ENCODE results near the gene P2RX7. TPM values are rescaled to one million over a fixed set of nuclear protein-coding genes. Genes with fewer than 3 reads are reported as not detected.

Gene P2RX7
- total RNA-seq, 1 experiment from 2014 or later = 0.55 TPM

DNA sequence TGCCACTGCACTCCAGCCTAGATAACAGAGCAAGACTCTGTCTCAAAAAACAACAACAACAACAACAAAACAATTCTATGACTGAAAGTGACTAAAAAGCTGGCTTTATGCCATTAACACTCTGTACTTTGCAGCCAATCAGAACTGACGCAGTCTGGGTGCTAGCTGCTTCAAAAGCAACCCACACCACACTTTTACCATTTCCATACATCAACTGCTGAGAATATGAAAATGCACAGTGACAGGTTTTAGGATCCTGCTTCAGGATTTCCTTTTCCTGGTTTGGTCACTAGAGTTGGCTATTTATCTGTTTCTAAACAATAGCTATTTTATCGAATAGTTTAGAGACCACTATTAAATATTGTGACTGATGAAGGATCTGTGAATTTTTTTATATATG, 54.1 kb downstream of the P2RX7 start:
- H3K36me3 Mint-ChIP-seq = 0 out of 2 replicates have a peak, but pooled peaks cover 3% of the 10 kb centered on the region

More for the DNA sequence above, 54.1 kb downstream of the P2RX7 start:
- H3K4me3 Mint-ChIP-seq = no peak overlapping the region
- peaks cover 4% of the 10 kb centered on the region; the same call in 1 of the 2 replicates for H3K9me3 Mint-ChIP-seq
- no peak for ATAC-seq
- TF ChIP-seq CREB1 (CRISPR knock-in tag; IDR thresholded peaks at IDR 0.05) (no peak), PRRX2 (CRISPR knock-in tag; IDR thresholded peaks at IDR 0.05) (no peak), OVOL2 (CRISPR knock-in tag; IDR thresholded peaks at IDR 0.05; ENCODE audit: borderline replicate concordance) (no peak), MYBL2 (CRISPR knock-in tag; IDR thresholded peaks at IDR 0.05) (no peak), KAT7 (CRISPR knock-in tag; IDR thresholded peaks at IDR 0.05; ENCODE audit: borderline replicate concordance) (no peak), GRHL2 (CRISPR knock-in tag; IDR thresholded peaks at IDR 0.05; ENCODE audit: insufficient replicate concordance, severe bottlenecking) (no peak), NR1H2 (CRISPR knock-in tag; IDR thresholded peaks at IDR 0.05) (no peak), JUN (CRISPR knock-in tag; IDR thresholded peaks at IDR 0.05) (no peak), RELA (CRISPR knock-in tag; IDR thresholded peaks at IDR 0.05; ENCODE audit: borderline replicate concordance) (no peak), NR3C1 (CRISPR knock-in tag; conservative IDR thresholded peaks at IDR 0.05; ENCODE audit: low read depth) (no peak), IRF2 (CRISPR knock-in tag; IDR thresholded peaks at IDR 0.05; ENCODE audit: borderline replicate concordance, low read depth) (no peak), EMX1 (CRISPR knock-in tag; IDR thresholded peaks at IDR 0.05) (no peak), ZBTB21 (CRISPR knock-in tag; IDR thresholded peaks at IDR 0.05; ENCODE audit: borderline replicate concordance) (no peak)
- TF ChIP-seq, protein P1, sequence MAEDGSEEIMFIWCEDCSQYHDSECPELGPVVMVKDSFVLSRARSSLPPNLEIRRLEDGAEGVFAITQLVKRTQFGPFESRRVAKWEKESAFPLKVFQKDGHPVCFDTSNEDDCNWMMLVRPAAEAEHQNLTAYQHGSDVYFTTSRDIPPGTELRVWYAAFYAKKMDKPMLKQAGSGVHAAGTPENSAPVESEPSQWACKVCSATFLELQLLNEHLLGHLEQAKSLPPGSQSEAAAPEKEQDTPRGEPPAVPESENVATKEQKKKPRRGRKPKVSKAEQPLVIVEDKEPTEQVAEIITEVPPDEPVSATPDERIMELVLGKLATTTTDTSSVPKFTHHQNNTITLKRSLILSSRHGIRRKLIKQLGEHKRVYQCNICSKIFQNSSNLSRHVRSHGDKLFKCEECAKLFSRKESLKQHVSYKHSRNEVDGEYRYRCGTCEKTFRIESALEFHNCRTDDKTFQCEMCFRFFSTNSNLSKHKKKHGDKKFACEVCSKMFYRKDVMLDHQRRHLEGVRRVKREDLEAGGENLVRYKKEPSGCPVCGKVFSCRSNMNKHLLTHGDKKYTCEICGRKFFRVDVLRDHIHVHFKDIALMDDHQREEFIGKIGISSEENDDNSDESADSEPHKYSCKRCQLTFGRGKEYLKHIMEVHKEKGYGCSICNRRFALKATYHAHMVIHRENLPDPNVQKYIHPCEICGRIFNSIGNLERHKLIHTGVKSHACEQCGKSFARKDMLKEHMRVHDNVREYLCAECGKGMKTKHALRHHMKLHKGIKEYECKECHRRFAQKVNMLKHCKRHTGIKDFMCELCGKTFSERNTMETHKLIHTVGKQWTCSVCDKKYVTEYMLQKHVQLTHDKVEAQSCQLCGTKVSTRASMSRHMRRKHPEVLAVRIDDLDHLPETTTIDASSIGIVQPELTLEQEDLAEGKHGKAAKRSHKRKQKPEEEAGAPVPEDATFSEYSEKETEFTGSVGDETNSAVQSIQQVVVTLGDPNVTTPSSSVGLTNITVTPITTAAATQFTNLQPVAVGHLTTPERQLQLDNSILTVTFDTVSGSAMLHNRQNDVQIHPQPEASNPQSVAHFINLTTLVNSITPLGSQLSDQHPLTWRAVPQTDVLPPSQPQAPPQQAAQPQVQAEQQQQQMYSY (CRISPR knock-in tag; IDR thresholded peaks at IDR 0.05) = no peak
- TF ChIP-seq, protein P2, sequence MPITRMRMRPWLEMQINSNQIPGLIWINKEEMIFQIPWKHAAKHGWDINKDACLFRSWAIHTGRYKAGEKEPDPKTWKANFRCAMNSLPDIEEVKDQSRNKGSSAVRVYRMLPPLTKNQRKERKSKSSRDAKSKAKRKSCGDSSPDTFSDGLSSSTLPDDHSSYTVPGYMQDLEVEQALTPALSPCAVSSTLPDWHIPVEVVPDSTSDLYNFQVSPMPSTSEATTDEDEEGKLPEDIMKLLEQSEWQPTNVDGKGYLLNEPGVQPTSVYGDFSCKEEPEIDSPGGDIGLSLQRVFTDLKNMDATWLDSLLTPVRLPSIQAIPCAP (CRISPR knock-in tag; IDR thresholded peaks at IDR 0.05) = no peak
- TF ChIP-seq, protein P3, sequence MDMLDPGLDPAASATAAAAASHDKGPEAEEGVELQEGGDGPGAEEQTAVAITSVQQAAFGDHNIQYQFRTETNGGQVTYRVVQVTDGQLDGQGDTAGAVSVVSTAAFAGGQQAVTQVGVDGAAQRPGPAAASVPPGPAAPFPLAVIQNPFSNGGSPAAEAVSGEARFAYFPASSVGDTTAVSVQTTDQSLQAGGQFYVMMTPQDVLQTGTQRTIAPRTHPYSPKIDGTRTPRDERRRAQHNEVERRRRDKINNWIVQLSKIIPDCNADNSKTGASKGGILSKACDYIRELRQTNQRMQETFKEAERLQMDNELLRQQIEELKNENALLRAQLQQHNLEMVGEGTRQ (CRISPR knock-in tag; IDR thresholded peaks at IDR 0.05) = no peak
- TF ChIP-seq, protein P4, sequence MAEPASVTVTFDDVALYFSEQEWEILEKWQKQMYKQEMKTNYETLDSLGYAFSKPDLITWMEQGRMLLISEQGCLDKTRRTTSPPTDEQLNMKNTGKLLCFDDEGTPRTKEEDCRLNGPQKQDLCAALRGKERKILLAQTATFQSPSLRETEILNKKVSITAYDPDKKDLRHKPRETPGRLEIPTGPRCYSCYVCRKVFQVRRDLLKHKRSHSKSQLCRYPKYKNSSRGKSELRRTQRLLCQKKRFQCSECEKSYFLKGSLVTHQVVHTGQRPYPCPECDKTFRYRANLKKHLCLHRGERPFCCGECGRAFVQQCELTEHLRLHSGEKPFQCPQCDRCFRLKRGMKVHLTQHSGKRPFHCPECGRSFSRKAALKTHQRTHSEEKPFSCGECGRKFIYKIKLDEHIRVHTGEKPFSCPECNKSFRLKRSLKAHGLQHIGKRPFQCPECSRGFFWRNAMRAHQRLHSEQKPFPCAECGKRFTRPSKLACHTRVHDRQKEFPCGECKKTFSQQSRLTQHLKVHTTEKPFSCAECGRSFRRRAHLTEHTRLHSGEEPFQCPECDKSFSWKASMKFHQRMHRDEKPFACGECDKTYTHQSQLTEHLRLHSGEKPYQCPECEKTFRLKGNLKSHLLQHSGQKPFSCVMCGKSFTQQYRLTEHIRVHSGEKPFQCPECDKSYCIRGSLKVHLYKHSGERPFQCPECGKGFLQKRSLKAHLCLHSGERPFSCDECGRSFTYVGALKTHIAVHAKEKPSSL (CRISPR knock-in tag; conservative IDR thresholded peaks at IDR 0.05) = no peak
- TF ChIP-seq, protein P5, sequence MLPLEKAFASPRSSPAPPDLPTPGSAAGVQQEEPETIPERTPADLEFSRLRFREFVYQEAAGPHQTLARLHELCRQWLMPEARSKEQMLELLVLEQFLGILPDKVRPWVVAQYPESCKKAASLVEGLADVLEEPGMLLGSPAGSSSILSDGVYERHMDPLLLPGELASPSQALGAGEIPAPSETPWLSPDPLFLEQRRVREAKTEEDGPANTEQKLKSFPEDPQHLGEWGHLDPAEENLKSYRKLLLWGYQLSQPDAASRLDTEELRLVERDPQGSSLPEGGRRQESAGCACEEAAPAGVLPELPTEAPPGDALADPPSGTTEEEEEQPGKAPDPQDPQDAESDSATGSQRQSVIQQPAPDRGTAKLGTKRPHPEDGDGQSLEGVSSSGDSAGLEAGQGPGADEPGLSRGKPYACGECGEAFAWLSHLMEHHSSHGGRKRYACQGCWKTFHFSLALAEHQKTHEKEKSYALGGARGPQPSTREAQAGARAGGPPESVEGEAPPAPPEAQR (CRISPR knock-in tag; IDR thresholded peaks at IDR 0.05) = no peak
- TF ChIP-seq, protein P6, sequence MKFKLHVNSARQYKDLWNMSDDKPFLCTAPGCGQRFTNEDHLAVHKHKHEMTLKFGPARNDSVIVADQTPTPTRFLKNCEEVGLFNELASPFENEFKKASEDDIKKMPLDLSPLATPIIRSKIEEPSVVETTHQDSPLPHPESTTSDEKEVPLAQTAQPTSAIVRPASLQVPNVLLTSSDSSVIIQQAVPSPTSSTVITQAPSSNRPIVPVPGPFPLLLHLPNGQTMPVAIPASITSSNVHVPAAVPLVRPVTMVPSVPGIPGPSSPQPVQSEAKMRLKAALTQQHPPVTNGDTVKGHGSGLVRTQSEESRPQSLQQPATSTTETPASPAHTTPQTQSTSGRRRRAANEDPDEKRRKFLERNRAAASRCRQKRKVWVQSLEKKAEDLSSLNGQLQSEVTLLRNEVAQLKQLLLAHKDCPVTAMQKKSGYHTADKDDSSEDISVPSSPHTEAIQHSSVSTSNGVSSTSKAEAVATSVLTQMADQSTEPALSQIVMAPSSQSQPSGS (CRISPR knock-in tag; IDR thresholded peaks at IDR 0.05; ENCODE audit: borderline replicate concordance, low read depth) = no peak
- no peaks in the 10 kb centered on the region for H3K27me3 Mint-ChIP-seq (ENCODE audit: low read depth)
- no peak for DNase-seq (ENCODE audit: low spot score)
- CTCF ChIA-PET = interaction anchor here (0.6 kb wide), 1 partner anchor 209 kb away, joined by 3 read pairs; the partner anchor contains the start of gene HNF1A
- H3K4me1 Mint-ChIP-seq = 0 out of 2 replicates have a peak, but pooled peaks cover 4% of the 10 kb centered on the region
- no peak overlapping the region for H3K27ac Mint-ChIP-seq
- POLR2A ChIA-PET = no interaction called here
